HG02943 (cell line): ENCODE results near the gene PSMA6.
"Not testable (repeated sequence)": the region's sequence is repeated elsewhere in the genome, so short reads cannot be mapped to it uniquely, and the experiment has no call there.

Experiments
- ATAC-seq: cut with Tn5 transposase; IDR thresholded peaks from one replicate; pipeline ENCODE4 v1.9.1; 2021; ENCODE audit warnings: mild to moderate bottlenecking, low read depth, moderate library complexity; ENCODE audit not compliant: unreplicated experiment

The PSMA6 gene

DNA sequence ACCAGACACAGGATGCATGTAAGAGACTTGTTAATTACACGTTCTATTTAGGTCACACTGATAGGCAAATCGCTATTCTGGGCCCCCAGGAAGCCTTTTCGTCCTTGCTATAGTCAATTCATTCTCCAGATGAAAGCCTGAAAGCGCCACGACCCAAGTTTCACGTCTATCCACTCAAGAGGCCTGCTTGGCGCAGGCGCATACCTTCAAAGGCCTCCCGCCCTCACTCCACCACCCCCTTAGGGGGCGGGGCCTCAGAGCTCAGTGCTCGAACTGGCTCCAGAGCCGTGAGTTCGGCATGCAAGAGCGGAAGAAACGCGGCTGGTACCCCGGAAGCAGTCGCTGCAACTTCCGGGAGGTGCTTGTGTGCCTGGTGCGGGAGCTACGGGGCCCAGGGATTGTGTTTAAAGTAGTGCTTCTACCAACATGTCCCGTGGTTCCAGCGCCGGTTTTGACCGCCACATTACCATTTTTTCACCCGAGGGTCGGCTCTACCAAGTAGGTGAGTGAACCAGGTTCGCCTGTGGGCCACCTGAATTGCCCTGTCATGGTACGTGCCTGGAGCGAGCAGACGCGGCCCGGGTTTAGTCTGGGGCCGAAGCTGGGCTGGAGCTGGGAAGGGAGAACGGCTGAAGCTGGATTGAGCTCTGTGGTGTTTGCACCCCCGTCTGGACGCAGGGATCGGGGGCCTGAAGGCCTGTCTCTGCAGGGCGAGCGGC lies at the start of gene PSMA6:
Gene PSMA6 (plus strand): TSS at position 332 of the 719 bp plus-strand sequence. CDS start 95 bp downstream, at position 427.
- peak; percentile 86 for ATAC-seq

DNA sequence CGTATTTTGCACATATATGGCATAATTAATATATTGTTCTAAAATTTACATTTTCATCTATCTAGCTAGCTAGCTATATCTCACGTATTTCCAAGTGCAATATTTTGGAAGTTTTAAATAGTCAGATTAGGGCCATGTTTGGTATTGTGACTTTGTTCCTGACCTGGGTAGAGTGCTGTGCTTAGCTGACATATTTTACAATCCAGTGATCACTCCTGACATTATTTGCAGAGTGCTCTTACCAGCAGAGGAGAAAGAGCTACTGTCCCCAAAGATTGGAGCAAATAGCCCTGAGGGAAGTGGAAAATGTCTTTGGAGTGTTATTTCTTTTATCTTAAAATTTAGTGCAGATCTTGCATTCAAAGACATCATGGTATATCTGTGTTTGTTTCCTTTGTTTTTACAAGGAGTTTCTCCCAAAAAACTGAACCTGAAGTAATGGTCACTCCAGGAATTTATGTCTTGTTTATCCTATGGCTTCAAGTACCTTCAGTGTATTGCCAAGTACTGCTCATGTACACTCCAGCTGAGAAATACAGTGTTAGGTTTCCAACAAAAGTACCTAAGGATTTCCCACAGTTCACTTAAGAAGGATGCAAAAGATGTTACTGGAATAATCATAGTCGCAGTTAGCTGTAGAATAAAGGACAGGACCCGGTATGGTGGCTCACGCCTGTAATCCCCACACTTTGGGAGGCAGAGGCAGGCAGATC lies 49.4 kb upstream of the PSMA6 start:
- ATAC-seq, result no peak

DNA sequence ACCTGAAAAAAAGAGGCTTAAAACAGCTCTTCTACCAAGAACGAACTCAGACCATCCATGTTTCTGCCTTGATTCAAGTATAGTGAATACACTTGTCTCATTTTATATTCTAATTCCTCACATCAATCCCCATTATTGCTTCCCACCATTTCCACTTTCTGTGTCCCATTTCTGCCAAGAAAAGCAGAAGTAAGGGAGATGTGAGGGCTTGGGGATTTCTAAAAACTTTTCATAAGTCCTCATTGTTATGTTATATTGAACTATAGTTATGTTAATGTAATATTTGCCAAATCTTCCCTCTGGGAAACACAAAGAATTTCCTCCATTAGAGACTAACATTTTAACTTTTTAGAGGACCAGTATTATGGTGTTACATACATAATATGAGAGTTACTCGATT lies 48.2 kb upstream of the PSMA6 start:
- no peak for ATAC-seq

DNA sequence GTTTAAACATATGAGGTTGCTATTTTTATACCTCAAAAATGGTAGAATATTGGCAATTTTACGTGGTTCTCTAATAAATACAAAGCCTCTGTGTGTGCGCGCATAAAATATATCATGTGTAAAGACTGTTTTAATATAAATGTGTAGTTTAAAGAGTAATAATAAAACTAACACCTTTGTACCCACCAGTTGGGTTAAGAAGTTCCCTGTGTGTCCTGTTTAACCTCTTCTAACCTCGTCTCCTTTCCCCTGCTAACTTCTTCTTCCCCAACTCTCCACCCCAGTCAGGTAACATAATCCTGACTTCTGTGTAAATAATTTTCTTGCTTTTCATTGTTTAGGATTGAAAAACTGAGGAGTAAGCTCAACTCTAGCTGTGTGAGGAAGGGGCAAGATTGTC lies 47.6 kb upstream of the PSMA6 start:
- ATAC-seq, result no peak

DNA sequence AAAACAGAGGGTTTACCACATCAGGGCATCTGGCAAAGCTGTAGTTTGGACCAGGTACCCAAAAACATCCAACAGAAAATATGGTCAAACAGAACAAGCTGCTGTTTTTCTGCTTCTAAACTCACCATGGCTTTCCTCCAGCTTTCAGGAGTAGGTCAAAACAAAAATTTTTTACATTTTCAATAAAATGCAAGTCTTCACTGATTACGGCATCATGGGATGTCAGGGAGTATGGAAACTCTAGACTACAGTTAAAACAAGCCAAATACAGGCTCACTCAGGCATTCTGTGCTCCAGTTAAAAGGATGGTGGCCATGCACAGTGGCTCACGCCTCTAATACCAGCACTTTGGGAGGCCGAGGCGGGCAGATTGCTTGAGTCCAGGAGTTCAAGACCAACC lies 47.1 kb upstream of the PSMA6 start:
- ATAC-seq, result no peak

DNA sequence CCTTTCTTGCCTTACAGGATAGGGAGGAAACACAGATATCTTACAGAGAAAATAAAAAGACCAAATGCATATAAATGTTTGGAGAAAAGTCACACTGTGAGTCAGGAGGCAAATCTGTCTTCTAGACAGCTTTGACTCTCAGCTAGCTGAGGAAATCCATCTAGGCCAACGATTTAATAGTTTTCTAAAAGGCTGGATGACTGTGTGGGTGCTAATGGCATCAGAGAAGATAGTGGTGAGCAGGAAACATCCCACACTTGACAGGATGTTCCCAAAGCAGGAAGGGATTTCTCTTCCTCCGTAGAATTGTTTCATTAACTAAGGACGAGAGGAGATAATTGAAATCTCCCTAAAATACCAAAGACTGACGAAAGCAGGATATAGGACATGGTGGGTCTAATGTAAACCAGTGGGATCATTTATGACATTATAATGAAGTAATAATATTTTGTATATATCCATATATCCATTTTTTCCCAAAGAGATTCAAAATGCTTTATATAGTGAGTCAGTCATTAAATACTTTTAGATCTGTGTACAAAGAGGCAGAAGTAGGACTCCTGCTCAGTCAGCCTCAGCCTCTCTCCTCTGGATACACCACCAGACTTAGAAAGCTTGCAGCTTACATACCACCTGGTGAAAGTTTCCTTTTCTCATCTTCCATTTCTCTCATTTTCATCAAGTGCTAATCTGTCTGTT lies 44.3 kb upstream of the PSMA6 start:
- ATAC-seq, result no peak

DNA sequence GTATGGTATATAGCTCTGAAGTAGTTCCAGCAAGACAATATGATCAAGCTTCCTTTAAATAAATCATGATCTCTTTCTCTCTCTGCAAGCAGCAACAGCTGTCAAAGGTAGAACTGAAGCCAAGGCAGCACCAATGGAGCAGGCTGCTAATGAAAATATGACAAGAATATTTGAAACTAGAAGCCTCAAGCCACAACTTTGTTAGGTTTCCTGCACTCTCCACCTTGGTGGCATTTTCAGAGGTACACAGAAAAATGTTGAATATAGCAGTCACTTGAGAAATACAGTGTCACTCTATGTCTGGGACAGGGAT lies 43.8 kb upstream of the PSMA6 start:
- no peak for ATAC-seq

DNA sequence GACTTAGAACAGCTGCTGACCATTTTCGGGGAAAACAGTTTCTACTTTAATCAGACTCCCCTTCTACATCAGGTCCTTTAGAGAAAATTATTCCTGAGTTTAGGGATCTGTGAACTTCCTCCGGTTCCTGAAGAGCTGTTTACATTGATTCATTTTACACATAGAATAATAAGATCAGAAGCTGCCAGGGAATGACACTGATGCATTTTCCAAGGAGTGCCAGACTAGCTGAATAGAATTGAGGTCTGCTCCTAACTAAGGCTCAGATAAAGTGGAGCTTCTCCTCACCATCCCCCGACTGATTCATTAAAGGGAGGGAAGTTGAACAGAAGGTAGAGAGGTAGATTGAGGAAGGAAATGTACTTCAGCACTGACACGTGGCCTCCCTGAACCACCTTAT lies 41.9 kb upstream of the PSMA6 start:
- no peak for ATAC-seq

DNA sequence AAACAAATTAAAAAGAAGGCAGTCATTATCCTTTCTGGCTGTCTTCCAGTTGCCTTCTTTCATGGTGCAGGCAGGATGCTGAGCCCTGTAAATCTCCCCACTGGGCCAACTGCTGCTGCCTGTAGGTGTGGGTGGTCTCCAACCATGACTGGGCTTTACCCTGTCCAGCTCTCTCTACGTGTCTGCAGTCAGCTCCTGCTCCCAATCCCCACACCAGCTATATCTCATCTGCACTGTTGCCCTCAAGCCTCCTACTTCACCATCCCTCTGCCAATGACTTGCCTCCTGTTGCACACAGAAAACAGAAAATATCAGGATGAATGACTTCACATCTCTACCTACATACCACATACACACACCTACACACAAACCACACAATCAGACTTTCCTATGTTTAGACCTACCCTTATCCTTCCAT lies 39.7 kb upstream of the PSMA6 start:
- no peak for ATAC-seq

DNA sequence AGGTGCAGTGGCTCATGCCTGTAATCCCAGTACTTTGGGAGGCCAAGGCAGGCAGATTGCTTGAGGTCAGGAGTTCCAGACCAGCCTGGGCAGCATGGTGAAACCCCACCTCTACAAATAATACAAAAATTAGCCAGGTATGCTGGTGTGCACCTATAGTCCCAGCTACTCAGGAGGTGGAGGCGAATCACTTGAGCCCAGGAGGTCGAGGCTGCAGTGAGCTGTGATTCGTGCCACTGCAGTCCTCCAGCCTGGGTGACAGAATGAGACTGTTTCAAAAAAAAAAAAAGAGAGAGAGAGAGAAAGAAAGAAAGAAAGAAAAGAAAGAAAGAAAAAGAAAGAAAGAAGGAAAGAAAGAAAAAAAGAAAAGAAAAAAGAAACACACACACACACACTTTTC lies 39.1 kb upstream of the PSMA6 start:
- ATAC-seq, result not testable (repeated sequence)

DNA sequence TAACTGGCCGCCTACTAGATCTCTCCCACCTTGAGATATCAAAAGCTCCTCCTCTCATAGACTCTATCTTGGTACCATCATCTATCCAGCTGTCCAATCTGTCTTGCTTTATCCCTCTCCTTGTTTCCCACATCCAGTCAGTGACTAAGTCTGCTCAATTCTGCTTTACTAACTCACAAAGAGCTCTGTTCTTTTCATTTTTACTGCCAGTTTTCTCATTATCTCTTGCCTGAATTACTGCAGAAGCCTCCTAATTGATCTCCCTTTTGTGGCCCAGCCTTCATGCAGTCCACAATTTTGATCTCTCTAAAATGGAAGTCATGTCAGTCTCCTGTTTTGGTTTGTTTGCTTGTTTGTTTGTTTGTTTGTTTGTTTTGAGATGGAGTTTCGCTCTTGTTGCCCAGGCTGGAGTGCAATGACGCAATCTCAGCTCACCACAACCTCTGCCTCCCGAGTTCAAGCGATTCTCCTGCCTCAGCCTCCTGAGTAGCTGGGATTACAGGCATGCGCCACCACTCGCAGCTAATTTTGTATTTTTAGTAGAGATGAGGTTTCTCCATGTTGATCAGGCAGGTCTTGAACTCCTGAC lies 38.1 kb upstream of the PSMA6 start:
- not testable (repeated sequence) for ATAC-seq

DNA sequence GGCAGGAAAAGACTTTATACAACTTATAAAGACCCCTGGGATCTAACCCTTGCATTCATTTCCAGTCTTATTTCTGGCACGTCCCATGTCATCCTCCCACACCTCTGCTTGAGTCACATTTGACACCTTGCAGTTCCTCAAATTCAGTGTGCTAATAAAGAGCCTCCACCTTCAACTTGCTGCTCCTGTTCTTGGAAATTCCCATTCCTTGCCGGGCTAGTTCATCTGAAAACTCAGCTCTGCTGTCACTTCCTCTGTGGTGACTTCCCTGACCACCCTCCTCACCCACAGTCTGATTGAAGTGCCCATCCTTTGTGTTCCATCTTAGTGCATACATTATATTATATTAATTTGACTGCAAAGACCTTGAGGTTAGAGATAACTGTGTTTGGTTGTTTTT lies 37.4 kb upstream of the PSMA6 start:
- ATAC-seq, result no peak

DNA sequence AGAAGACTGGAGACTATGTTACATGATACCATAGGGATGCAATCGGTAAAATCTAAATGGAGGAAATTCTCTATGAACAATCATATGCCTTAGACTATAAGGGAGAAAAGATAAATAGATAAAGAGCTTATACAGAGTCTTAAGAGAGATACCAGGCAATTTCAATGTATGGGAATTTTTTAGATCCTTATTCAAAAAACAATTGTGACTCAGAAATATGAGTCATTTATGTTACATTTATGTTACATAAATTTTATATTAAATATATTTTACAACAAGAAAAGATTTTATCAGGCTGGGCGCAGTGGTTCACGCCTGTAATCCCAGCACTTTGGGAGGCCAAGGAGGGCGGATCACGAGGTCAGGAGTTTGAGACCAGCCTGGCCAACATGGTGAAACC lies 36.5 kb upstream of the PSMA6 start:
- ATAC-seq, result no peak

DNA sequence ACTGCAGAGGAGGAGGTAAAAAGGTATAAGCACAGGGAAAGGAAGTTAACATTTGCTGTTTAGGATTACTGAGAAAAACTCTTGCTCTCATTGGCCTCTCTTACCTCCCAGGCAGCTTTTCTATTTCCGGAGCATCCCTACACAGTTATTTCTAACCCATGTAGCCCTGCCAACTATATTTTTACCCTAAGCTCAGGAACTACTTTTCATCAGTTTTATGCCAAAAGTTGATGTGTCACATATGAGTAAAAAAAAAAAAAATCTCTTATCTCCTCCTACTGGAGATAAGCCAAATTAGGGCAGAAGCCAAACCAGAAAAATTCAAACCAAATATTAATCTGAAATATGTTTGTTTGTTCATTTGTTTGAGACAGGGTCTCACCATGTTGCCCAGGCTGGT lies 34.4 kb upstream of the PSMA6 start:
- ATAC-seq, result no peak

DNA sequence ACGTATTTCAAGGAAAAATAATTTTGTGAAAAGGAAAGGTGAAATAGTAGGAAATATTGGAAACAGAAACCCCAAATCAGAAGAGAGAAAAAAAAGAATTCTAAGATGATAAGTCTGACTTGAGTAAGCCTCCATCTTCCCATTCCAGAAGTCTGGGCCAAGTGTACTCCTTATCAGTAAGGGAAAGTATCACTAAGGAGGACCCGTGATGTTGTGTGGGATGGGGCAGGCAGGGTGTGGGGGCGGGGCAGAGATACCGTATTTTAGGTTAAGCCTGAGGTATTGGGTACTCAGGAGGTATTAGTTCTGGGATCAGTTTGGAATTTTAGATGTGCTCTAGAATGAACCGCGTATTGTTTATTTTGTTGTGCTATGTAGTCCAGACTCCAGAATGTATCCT lies 33.8 kb upstream of the PSMA6 start:
- no peak for ATAC-seq

DNA sequence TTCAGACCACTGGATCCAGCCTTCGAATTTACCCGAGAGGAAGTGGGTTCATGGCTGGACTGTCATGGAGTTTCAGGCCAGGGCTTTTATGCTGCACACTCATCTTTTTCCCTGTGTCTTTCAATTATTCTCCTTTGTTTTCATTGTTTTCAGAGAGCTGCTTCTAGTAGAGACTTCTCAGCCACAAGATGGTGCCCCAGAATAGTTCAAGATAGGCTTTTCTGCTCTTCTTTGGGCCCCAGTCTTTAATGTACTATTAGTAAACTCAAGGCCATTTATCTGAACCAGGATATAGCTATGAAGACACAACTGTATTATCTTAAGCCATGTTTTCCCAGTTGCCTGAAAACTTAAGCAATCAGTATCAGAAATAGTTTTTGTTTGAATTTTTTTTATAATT lies 30.4 kb upstream of the PSMA6 start:
- no peak for ATAC-seq

DNA sequence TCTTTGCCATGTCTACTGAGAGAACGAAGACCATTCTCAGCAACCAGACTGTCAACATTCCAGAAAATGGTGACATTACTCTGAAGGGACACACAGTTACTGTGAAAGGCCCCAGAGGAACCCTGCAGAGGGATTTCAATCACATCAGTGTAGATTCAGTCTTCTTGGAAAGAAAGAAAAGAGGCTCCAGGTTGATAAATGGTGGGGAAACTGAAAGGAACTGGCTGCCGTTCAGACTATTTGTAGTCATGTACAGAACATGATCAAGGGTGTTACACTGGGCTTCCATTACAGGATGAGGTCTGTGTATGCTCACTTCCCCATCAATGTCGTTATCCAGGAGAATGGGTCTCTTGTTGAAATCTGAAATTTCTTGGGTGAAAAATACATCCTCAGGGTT lies 29.7 kb upstream of the PSMA6 start:
- ATAC-seq, result no peak

DNA sequence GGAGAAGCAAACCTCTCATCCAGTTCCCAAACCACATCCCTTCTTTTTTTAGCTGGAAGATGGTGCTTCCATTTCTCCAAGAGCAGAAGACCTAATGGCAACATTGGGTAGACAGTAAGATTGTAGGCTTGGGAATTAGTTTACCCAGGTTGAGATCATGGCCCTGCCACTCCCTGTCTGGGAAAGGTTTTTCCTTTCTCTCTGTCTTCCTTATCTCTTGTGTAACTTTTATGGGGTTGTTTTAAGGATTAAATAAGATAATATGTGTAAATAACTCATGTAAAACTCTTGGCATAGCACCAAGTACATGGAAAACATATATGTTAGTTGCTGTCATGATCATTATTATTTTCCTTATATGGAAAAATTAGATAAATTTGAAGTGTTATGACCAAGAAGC lies 23.2 kb upstream of the PSMA6 start:
- ATAC-seq, result no peak

DNA sequence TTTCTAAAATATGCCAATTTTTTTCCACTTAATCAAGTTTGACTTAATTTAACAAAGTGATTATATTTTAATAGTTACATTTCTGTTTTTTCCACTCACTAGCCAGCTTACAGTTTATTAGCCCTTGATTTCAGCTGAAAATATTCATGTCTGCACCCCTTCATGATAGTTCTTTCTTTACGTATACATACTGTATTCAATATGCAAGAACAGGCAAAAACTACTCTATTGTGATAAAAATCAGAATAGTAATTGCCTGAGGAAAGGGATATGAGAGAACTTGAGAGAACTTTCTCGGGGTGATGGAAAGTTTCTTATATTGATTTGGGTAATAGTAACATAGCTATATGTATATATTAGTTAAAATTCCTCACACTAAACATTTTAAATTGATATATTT lies 17.4 kb upstream of the PSMA6 start:
- ATAC-seq, result no peak

DNA sequence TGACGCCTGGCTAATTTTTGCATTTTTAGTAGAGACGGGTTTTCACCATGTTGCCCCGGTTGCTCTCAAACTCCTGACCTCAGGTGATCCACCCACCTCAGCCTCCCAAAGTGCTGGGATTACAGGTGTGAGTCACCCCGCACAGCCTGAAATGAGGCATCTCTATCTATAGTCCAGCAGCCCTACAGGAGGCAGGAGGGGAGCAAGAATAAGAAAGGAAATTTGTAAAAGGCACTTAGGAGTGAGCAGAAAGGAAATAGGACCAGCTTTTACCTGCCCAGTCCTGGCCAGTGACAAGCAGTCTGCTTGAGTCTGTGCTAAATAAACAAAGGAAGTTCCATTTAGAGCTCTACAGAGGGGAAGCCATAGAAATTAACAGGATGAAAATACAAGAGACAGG lies 15.0 kb upstream of the PSMA6 start:
- no peak for ATAC-seq

DNA sequence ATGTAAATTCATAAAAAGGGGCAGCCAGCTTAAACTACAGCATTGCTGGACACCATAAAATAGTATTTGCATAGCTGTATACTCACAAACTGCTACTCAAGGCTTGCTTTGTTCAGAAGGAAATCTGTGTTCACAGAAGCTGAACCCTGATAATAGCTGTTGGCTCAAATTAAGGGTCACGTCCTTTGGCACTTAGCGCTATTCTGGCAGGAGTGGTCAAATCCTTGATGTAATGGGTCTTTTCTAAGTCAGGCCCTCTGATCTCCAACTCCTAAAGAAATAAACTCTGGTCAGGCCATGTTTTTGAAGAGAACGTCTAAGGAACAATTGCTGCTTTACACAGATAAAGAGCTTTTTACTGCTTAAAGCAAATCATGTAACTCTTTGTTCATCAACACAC lies 12.8 kb upstream of the PSMA6 start:
- ATAC-seq, result no peak
